Mesodermal cell (in vitro differentiated cells): ENCODE data around the gene MAGI1.

ENCODE experiments used
- H3K27ac ChIP-seq: 2 replicates; pipeline ENCODE4 v1.7.0; 2013; ENCODE audit warnings: mild to moderate bottlenecking, low read depth, low read length, moderate library complexity; ENCODE audit not compliant: severe bottlenecking
- H3K36me3 ChIP-seq: 2 replicates; pipeline ENCODE4 v1.7.1; 2013; ENCODE audit warnings: mild to moderate bottlenecking, low read length, moderate library complexity; ENCODE audit not compliant: control insufficient read depth, insufficient read depth
- H3K4me1 ChIP-seq: one replicate; pipeline ENCODE4 v1.7.1; 2013; ENCODE audit warnings: mild to moderate bottlenecking, low read length; ENCODE audit not compliant: insufficient read depth, control insufficient read depth, poor library complexity, severe bottlenecking
- H3K4me3 ChIP-seq: 2 replicates; pipeline ENCODE4 v1.7.0; 2013; ENCODE audit warnings: low read length, control low read depth, mild to moderate bottlenecking; ENCODE audit not compliant: insufficient read depth, poor library complexity, severe bottlenecking; ENCODE audit errors: extremely low read depth
- H3K9me3 ChIP-seq: 2 replicates; pipeline ENCODE4 v1.7.1; 2013; ENCODE audit warnings: mild to moderate bottlenecking, low read length, moderate library complexity; ENCODE audit not compliant: control insufficient read depth
- WGBS, 2 experiments: methylation state at CpG; one replicate each; pipeline ENCODE4 v1.1.5; 2013; ENCODE audit warnings: missing lambda C conversion rate in 2 of 2; ENCODE audit not compliant: insufficient coverage in 2 of 2; 5-methylcytosine and 5-hydroxymethylcytosine counted together

MAGI1 gene

DNA sequence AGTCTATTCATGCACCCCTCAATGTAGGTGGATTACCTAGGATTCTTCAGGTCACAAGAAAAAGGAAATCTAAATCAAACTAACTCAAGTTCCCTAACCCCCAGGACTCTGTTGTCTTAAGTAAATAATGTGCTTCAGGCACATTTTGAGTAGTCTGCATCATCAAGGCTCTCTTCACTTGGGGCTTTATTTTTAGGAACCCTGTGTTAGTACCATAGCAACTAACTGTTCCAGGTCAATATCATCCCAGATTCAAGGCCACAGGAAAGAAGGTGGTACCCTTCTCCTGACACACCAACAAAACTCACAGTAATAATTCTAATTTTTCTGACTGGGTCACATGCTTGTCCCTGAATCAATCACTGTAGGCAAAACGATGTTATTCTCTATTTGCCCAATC lies 218.1 kb downstream of the MAGI1 start:
- H3K4me3 ChIP-seq = no peak overlapping the region
- H3K9me3 ChIP-seq = peaks cover 4% of the 10 kb centered on the region
- H3K27ac ChIP-seq = no peak overlapping the region
- no CpG with 5 or more reads among the region's 1 CpG for WGBS, 2 experiments
- no peaks in the 10 kb centered on the region for H3K4me1 ChIP-seq
- peaks cover 4% of the 10 kb centered on the region for H3K36me3 ChIP-seq

- Histone ChIP-seq H3K4me3 (no peak overlapping the region), H3K4me1 (no peaks in the 10 kb centered on the region), H3K27ac (no peak overlapping the region), H3K9me3 (peaks cover 4% of the 10 kb centered on the region), H3K36me3 (peaks cover 4% of the 10 kb centered on the region)
These were observed 218.8 kb downstream of the MAGI1 start for GRCh38 chr3:65819896-65820295.

GRCh38 chr3:65817553-65818126 lies 221.1 kb downstream of the MAGI1 start:
- 100% methylated on average over 2 of the region's 3 CpGs; no CpG with 5 or more reads in 1 of the 2 experiments for WGBS, 2 experiments
- H3K4me1 ChIP-seq = no peaks in the 10 kb centered on the region
- no peak overlapping the region for H3K4me3 ChIP-seq
- H3K36me3 ChIP-seq = peaks cover 2% of the 10 kb centered on the region
- H3K9me3 ChIP-seq = peaks cover 2% of the 10 kb centered on the region
- no peak overlapping the region for H3K27ac ChIP-seq

DNA sequence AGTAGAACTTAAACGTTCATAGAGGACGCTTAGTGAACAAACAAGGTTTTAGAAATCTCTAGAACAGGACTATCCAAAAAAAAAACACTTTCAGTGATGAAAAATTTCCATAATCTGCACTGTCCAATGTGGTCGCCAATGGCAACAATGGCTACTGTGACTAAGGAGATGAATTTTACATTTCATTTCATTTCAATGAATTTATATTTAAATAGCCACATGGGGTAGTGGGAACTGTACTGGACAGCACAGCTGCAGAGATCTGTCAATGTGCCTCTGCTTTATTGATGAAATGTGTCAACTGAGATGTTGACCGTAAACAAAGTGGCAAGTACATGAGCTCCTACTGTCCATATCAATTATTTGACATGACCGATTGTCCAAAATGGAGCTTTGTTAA lies 222.5 kb downstream of the MAGI1 start:
- no peaks in the 10 kb centered on the region for H3K9me3 ChIP-seq
- H3K4me1 ChIP-seq = peaks cover 9% of the 10 kb centered on the region
- no peak overlapping the region for H3K27ac ChIP-seq
- WGBS, 2 experiments = 87% methylated on average over 3 of the region's 5 CpGs; no CpG with 5 or more reads in 1 of the 2 experiments
- H3K36me3 ChIP-seq = no peaks in the 10 kb centered on the region
- H3K4me3 ChIP-seq = no peak overlapping the region

DNA sequence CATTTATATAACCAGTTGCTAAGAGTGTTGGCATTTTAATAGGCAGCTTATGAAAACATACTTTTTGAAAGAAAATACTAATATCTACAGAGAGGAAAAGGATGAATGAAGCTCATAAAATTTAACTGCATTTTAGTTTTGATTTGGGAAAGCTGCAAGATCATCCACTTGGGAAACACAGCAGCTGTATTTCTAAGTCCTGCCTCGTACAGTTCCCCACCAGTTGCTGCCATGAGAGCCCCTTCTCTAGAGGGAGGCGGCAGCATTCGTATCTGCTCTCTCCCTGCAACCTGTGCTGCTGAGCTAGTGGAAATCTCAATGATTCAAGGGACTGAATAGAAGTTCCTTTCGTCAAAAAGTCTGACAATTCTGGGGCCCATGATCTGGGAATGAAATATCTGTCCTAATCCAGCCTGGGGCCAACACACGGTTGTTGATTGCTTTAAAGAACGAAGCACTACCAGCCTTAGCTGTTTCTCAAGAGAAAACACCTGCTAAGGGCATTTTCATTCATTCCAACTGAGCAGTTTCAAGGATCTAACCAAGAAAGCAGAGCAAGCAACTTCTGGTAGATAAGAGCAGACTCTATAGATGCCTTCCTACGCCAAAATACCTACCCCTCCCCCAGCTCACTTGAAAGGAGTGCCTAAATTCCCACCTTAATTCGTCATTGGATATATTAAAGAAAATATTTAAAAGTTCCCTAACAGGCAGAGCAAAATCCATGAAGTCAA lies 223.7 kb downstream of the MAGI1 start:
- Histone ChIP-seq H3K9me3 (no peaks in the 10 kb centered on the region), H3K36me3 (no peaks in the 10 kb centered on the region), H3K27ac (no peak overlapping the region), H3K4me3 (no peak overlapping the region), H3K4me1 (peaks cover 10% of the 10 kb centered on the region)
- 77 to 89% methylated on average over 4 to 5 of the region's 8 CpGs for WGBS, 2 experiments

DNA sequence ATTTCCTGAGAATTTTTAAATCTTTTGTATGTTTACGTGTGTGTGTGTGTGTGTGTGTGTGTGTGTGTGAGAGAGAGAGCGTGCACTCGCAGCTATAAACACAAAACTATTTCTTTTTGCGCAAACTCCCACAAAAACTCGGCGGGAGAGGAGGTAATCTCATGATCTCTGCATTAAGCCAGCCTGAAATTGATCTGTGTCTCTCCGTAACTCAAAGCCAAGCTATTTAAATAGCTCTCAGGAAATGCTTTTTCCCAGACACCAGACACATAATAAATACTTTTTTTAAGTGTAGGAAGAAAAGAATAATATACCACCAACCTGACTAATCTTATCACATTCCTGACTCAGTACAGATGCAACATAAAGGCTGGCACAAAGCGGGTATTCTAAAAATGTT lies 226.8 kb downstream of the MAGI1 start:
- Histone ChIP-seq H3K27ac (no peak overlapping the region), H3K4me3 (no peak overlapping the region), H3K4me1 (peaks cover 10% of the 10 kb centered on the region), H3K9me3 (no peaks in the 10 kb centered on the region), H3K36me3 (peaks cover 4% of the 10 kb centered on the region)
- WGBS, 2 experiments = 83 to 100% methylated on average over 2 to 3 of the region's 8 CpGs

- Histone ChIP-seq H3K9me3 (no peaks in the 10 kb centered on the region), H3K4me3 (no peak overlapping the region), H3K36me3 (peaks cover 4% of the 10 kb centered on the region), H3K27ac (no peak overlapping the region), H3K4me1 (peaks cover 10% of the 10 kb centered on the region)
- WGBS, 2 experiments = 80% methylated on average over 1 of the region's 4 CpGs
These were observed 227.5 kb downstream of the MAGI1 start for GRCh38 chr3:65811086-65811761.

GRCh38 chr3:65810302-65810701 lies 228.4 kb downstream of the MAGI1 start:
- H3K4me3 ChIP-seq = no peak overlapping the region
- no peaks in the 10 kb centered on the region for H3K9me3 ChIP-seq
- WGBS, 2 experiments = 100% methylated on average over 2 to 4 of the region's 7 CpGs
- H3K36me3 ChIP-seq = peaks cover 4% of the 10 kb centered on the region
- H3K4me1 ChIP-seq = peaks cover 10% of the 10 kb centered on the region
- no peak overlapping the region for H3K27ac ChIP-seq

DNA sequence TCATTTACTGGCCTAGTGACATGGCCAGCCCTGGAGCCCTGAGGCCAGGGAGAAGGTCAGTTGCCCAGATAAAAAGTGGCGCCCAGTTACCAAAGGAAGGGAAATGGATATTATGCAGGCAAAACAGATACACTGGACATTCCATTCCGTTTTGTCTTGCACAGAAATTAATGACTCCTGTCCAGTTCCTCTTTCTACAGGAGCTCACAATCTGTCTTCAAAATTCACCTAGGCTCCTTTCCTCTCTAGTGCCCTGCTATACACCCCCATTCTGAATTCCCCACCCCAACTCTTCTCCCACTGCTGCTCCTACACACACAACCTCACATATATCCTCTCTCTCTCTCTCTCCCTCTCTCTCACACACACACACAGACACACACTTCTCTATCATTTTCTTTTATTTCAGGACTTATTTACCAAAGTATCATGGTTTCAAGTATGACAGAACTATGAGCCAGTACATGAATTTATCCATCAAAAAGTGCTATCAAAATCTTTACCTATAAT lies 229.0 kb downstream of the MAGI1 start:
- no peaks in the 10 kb centered on the region for H3K9me3 ChIP-seq
- H3K36me3 ChIP-seq = peaks cover 4% of the 10 kb centered on the region
- H3K4me1 ChIP-seq = peaks cover 10% of the 10 kb centered on the region
- WGBS, 2 experiments = 96 to 100% methylated on average over 1 to 2 of the region's 2 CpGs
- no peak overlapping the region for H3K4me3 ChIP-seq
- no peak overlapping the region for H3K27ac ChIP-seq

GRCh38 chr3:65808824-65809223 lies 229.9 kb downstream of the MAGI1 start:
- peaks cover 4% of the 10 kb centered on the region for H3K36me3 ChIP-seq
- H3K4me1 ChIP-seq = peaks cover 10% of the 10 kb centered on the region
- H3K9me3 ChIP-seq = no peaks in the 10 kb centered on the region
- H3K27ac ChIP-seq = no peak overlapping the region
- 95 to 100% methylated on average over 2 to 3 of the region's 3 CpGs for WGBS, 2 experiments
- no peak overlapping the region for H3K4me3 ChIP-seq

- WGBS, 2 experiments = 86 to 92% methylated on average over 2 to 5 of the region's 6 CpGs
- no peak overlapping the region for H3K4me3 ChIP-seq
- H3K9me3 ChIP-seq = no peaks in the 10 kb centered on the region
- no peak overlapping the region for H3K27ac ChIP-seq
- peaks cover 4% of the 10 kb centered on the region for H3K36me3 ChIP-seq
- H3K4me1 ChIP-seq = peaks cover 10% of the 10 kb centered on the region
These were observed 230.3 kb downstream of the MAGI1 start for GRCh38 chr3:65808407-65808806.
